GM12892 (cell line): ENCODE measurements around the gene RBFOX1.

Experiments
- POLR2A ChIP-seq: IDR thresholded peaks from 2 replicates; pipeline ENCODE4 v1.6.1; 2011; ENCODE audit warnings: low read depth, low read length, control low read depth
- TAF1 ChIP-seq: IDR thresholded peaks from 2 replicates; pipeline ENCODE4 v1.6.1; 2011; ENCODE audit warnings: low read depth, mild to moderate bottlenecking, control low read depth, low read length, borderline replicate concordance

GRCh38 chr16:7508656-7509055 is 176.0 kb downstream of the RBFOX1 start:
- TF ChIP-seq TAF1 (no peak), POLR2A (no peak)
